Stomach (tissue), 4 donors: ENCODE measurements around the gene MS4A15.

Experiments
- CTCF ChIP-seq, 7 experiments: fragments of 450-650 bp in 4 of 7; fragments of 200-600 bp in 3 of 7; sonication (generic) in 3 of 7; IDR thresholded peaks; one replicate each; pipeline ENCODE4 v1.5.1; 2016 to 2019; ENCODE audit warnings: antibody characterized with exemption in 7 of 7, control low read depth in 2 of 7, mild to moderate bottlenecking in 1 of 7
- POLR2A ChIP-seq, 4 donors: fragments of 450-650 bp; IDR thresholded peaks; one replicate each; pipeline ENCODE4 v1.6.1; 2016; ENCODE audit warnings: antibody characterized with exemption in 4 of 4, control low read depth in 2 of 4, mild to moderate bottlenecking in 1 of 4, moderate library complexity in 1 of 4

GRCh38 chr11:60825790-60826189 lies 69.1 kb downstream of the MS4A15 start:
- TF ChIP-seq CTCF (IDR thresholded peaks at IDR 0.05), result no peak
- no peak for TF ChIP-seq POLR2A (IDR thresholded peaks at IDR 0.05)
